ENCODE results near the gene CRELD1. TPM values are rescaled to one million over a fixed set of nuclear protein-coding genes. Genes with fewer than 3 reads are reported as not detected.

Gene CRELD1
- total and polyA plus RNA-seq, 4 donors: 12.6 to 31.1 (median 25.0) TPM

DNA sequence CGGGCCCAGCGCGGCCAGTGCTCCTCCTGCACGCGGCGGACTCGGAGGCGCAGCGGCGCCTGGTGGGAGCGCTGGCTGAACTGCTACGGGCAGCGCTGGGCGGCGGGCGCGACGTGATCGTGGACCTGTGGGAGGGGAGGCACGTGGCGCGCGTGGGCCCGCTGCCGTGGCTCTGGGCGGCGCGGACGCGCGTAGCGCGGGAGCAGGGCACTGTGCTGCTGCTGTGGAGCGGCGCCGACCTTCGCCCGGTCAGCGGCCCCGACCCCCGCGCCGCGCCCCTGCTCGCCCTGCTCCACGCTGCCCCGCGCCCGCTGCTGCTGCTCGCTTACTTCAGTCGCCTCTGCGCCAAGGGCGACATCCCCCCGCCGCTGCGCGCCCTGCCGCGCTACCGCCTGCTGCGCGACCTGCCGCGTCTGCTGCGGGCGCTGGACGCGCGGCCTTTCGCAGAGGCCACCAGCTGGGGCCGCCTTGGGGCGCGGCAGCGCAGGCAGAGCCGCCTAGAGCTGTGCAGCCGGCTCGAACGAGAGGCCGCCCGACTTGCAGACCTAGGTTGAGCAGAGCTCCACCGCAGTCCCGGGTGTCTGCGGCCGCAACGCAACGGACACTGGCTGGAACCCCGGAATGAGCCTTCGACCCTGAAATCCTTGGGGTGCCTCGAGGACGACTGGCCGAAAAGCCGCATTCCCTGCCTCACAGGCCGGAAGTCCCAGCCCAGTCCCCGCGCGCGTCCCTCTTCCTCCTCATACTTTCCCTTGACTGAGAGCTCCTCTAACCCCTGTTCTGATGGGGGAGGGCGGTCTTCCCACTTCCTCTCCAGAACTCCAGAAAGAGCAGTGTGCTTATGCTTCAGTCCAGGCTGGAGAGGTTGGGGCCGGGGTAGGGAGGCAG, 18.1 kb upstream of the CRELD1 start (continued):
- TF ChIP-seq SP1 (IDR thresholded peaks at IDR 0.05) (peak; percentile 13), YY1 (IDR thresholded peaks at IDR 0.05) (no peak), TAF1 (conservative IDR thresholded peaks at IDR 0.05) (no peak)

DNA sequence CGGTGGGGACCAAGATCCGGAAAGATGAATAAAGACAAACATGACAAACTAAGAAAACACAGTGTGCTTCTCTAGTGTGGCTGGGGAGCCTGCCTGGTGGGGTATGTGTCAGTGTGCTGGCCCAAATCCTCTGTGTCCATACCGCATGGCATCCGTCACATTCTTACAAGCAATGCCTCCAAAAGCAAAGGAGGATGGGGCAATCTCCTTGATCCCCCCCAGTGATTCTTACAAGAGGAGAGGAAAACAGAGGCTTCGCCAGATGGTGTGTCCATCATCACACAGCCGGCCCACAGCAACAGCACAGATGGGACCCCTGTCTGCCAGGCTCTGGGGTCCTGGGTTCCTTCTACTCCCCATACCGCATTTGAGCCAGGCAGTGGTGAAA, 17.3 kb upstream of the CRELD1 start:
- H3K4me1 ChIP-seq (ENCODE audit: control insufficient read depth in 4 of 4, insufficient read depth in 4 of 4, low read length in 3 of 4): peaks cover 19 to 71% (median 58%) of the 10 kb centered on the region in 4 donors
- peaks cover 0 to 10% (median 3%) of the 10 kb centered on the region in 4 donors for H3K36me3 ChIP-seq (ENCODE audit: control insufficient read depth in 4 of 4, insufficient read depth in 3 of 4, low read depth in 1 of 4, low read length in 3 of 4)
- no peak for DNase-seq (ENCODE audit: low spot score)
- no peaks in the 10 kb centered on the region for H3K9me3 ChIP-seq (ENCODE audit: control insufficient read depth in 4 of 4, low read length in 3 of 4)
- WGBS: 30% methylated on average over 7 of the region's 7 CpGs
- peak overlapping the region; percentile 75 to 79 for H3K27ac ChIP-seq (ENCODE audit: low read depth in 1 of 2, low read length in 2 of 2)
- TF ChIP-seq, protein P1, sequence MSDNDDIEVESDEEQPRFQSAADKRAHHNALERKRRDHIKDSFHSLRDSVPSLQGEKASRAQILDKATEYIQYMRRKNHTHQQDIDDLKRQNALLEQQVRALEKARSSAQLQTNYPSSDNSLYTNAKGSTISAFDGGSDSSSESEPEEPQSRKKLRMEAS (IDR thresholded peaks at IDR 0.05): no peak
- no peak for TF ChIP-seq HNF4G (IDR thresholded peaks at IDR 0.05)
- TF ChIP-seq, protein P2, sequence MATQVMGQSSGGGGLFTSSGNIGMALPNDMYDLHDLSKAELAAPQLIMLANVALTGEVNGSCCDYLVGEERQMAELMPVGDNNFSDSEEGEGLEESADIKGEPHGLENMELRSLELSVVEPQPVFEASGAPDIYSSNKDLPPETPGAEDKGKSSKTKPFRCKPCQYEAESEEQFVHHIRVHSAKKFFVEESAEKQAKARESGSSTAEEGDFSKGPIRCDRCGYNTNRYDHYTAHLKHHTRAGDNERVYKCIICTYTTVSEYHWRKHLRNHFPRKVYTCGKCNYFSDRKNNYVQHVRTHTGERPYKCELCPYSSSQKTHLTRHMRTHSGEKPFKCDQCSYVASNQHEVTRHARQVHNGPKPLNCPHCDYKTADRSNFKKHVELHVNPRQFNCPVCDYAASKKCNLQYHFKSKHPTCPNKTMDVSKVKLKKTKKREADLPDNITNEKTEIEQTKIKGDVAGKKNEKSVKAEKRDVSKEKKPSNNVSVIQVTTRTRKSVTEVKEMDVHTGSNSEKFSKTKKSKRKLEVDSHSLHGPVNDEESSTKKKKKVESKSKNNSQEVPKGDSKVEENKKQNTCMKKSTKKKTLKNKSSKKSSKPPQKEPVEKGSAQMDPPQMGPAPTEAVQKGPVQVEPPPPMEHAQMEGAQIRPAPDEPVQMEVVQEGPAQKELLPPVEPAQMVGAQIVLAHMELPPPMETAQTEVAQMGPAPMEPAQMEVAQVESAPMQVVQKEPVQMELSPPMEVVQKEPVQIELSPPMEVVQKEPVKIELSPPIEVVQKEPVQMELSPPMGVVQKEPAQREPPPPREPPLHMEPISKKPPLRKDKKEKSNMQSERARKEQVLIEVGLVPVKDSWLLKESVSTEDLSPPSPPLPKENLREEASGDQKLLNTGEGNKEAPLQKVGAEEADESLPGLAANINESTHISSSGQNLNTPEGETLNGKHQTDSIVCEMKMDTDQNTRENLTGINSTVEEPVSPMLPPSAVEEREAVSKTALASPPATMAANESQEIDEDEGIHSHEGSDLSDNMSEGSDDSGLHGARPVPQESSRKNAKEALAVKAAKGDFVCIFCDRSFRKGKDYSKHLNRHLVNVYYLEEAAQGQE (IDR thresholded peaks at IDR 0.05): no peak
- TF ChIP-seq SP1 (IDR thresholded peaks at IDR 0.05): no peak
- no peak for TF ChIP-seq JUND (IDR thresholded peaks at IDR 0.05)
- TF ChIP-seq FOXA2 (IDR thresholded peaks at IDR 0.05): no peak
- TF ChIP-seq YY1 (IDR thresholded peaks at IDR 0.05): no peak
- peak overlapping the region; percentile 36 to 67 (median 46) for H3K4me3 ChIP-seq (ENCODE audit: low read depth in 1 of 3, low read length in 3 of 3)
- peak overlapping the region; percentile 1 to 77 for H3K9ac ChIP-seq (ENCODE audit: low read depth in 1 of 2, low read length in 2 of 2)
- no peaks in the 10 kb centered on the region for H3K27me3 ChIP-seq (ENCODE audit: control insufficient read depth in 4 of 4, insufficient read depth in 4 of 4, low read length in 3 of 4)

DNA sequence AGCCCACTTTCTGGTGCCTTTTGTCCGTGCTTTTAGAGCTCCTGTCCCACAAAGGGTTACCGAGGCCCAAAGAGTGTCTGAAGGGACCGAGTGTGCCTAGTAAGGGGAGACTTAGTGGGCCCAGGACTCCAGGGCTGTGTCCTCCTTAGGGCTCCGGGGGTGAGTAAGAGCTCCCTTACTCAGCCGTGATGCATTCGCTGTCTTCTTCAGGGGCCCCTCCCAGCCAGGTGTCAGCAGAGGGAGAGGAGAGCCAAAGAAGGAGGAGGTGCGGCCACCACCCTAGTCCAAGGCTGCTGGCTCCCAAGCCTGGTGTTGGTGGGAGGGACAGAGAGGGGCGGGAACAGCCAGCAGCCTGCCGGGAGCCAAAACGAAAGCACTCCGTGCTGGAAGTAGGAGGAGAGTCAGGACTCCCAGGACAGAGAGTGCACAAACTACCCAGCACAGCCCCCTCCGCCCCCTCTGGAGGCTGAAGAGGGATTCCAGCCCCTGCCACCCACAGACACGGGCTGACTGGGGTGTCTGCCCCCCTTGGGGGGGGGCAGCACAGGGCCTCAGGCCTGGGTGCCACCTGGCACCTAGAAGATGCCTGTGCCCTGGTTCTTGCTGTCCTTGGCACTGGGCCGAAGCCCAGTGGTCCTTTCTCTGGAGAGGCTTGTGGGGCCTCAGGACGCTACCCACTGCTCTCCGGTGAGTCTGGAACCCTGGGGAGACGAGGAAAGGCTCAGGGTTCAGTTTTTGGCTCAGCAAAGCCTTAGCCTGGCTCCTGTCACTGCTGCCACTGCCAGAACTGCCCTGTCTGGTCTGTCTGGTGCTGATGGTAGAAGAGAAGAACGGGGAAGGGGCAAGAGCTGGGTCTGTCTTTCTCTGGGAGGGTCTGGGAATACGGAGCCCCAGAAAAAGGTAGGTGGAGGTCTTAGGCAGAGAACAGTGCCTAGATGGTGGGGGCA, 16.6 kb upstream of the CRELD1 start, which contains the start of gene IL17RC:
Gene IL17RC, plus strand, starts transcription at position 365 of the 947 bp plus-strand sequence. Its CDS starts 218 bp downstream, at position 583.
- peaks cover 0 to 10% (median 3%) of the 10 kb centered on the region in 4 donors for H3K36me3 ChIP-seq (ENCODE audit: control insufficient read depth in 4 of 4, insufficient read depth in 3 of 4, low read depth in 1 of 4, low read length in 3 of 4)
- peak within 1 kb of the TSS; percentile 8 to 77 for H3K9ac ChIP-seq (ENCODE audit: low read depth in 1 of 2, low read length in 2 of 2)
- peaks cover 19 to 64% (median 52%) of the 10 kb centered on the region in 4 donors for H3K4me1 ChIP-seq (ENCODE audit: control insufficient read depth in 4 of 4, insufficient read depth in 4 of 4, low read length in 3 of 4)
- no peaks in the 10 kb centered on the region for H3K9me3 ChIP-seq (ENCODE audit: control insufficient read depth in 4 of 4, low read length in 3 of 4)
- H3K4me3 ChIP-seq (ENCODE audit: low read depth in 1 of 3, low read length in 3 of 3): peak within 1 kb of the TSS; percentile 65 to 74 (median 67)
- TF ChIP-seq HNF4A (conservative IDR thresholded peaks at IDR 0.05) (peak; percentile 42 to 58), RAD21 (IDR thresholded peaks at IDR 0.05) (peak; percentile 38 to 56), TAF1 (conservative IDR thresholded peaks at IDR 0.05) (no peak), GABPA (IDR thresholded peaks at IDR 0.05 in 1 of 2, conservative IDR thresholded peaks at IDR 0.05 in 1 of 2) (peak in 1 of 2 donors; percentile 16), SP1 (IDR thresholded peaks at IDR 0.05) (peak; percentile 75), FOXA1 (IDR thresholded peaks at IDR 0.05) (no peak), RXRA (IDR thresholded peaks at IDR 0.05) (peak; percentile 52 to 53), YY1 (IDR thresholded peaks at IDR 0.05) (peak; percentile 68), FOXA2 (IDR thresholded peaks at IDR 0.05) (no peak)
- TF ChIP-seq, protein P3, sequence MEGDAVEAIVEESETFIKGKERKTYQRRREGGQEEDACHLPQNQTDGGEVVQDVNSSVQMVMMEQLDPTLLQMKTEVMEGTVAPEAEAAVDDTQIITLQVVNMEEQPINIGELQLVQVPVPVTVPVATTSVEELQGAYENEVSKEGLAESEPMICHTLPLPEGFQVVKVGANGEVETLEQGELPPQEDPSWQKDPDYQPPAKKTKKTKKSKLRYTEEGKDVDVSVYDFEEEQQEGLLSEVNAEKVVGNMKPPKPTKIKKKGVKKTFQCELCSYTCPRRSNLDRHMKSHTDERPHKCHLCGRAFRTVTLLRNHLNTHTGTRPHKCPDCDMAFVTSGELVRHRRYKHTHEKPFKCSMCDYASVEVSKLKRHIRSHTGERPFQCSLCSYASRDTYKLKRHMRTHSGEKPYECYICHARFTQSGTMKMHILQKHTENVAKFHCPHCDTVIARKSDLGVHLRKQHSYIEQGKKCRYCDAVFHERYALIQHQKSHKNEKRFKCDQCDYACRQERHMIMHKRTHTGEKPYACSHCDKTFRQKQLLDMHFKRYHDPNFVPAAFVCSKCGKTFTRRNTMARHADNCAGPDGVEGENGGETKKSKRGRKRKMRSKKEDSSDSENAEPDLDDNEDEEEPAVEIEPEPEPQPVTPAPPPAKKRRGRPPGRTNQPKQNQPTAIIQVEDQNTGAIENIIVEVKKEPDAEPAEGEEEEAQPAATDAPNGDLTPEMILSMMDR (IDR thresholded peaks at IDR 0.05; ENCODE audit: low read depth, low read length, missing input control): no peak
- 8% methylated on average over 19 of the region's 19 CpGs for WGBS
- H3K27ac ChIP-seq (ENCODE audit: low read depth in 1 of 2, low read length in 2 of 2): peak within 1 kb of the TSS; percentile 79 to 89
- H3K27me3 ChIP-seq (ENCODE audit: control insufficient read depth in 4 of 4, insufficient read depth in 4 of 4, low read length in 3 of 4): no peaks in the 10 kb centered on the region
- peak; percentile 80 for DNase-seq (ENCODE audit: low spot score)

Measured in liver (tissue), 9 donors.